NB4 (cell line): ENCODE results near the gene CDK17.
"Not testable (repeated sequence)": the region's sequence is repeated elsewhere in the genome, so short reads cannot be mapped to it uniquely, and the experiment has no call there.

Source experiments
- DNase-seq: peaks from one replicate; pipeline ENCODE4 v3.0.0; 2010; ENCODE audit warnings: low read depth
- H3K4me3 ChIP-seq: one replicate; pipeline ENCODE4 v1.5.1; 2011; ENCODE audit warnings: mild to moderate bottlenecking, low read depth, low read length, moderate library complexity
- CTCF ChIP-seq: IDR thresholded peaks from one replicate; pipeline ENCODE4 v1.5.1; 2012; ENCODE audit warnings: low read depth, low read length
- MAX ChIP-seq: IDR thresholded peaks from 2 replicates; pipeline ENCODE4 v1.6.1; 2011; ENCODE audit warnings: low read depth, low read length
- MYC ChIP-seq: IDR thresholded peaks from 2 replicates; pipeline ENCODE4 v1.6.1; 2011; ENCODE audit warnings: low read depth, low read length
- POLR2A ChIP-seq: IDR thresholded peaks from 2 replicates; pipeline ENCODE4 v1.6.1; 2011; ENCODE audit warnings: mild to moderate bottlenecking; ENCODE audit not compliant: insufficient read length; ENCODE audit errors: extremely low read depth

Gene CDK17

GRCh38 chr12:96347130-96347699, 53.0 kb downstream of the CDK17 start:
- no peak for TF ChIP-seq MAX
- DNase-seq: no peak
- no peak overlapping the region for H3K4me3 ChIP-seq

DNA sequence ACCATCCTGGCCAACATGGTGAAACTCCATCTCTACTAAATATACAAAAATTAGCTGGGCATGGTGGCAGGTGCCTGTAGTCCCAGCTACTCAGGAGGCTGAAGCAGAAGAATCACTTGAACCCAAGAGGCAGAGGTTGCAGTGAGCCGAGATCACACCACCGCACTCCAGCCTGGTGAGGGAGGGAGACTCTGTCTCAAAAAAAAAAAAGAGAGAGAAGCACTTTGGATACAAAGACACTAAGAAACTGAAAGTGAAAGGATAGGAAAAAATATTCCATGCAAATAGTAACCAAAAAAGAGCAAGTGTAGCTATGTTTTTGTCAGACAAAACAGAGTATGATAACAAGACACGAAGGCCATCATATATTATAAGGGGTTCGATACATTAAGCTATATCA, 53.5 kb downstream of the CDK17 start:
- not testable (repeated sequence) for DNase-seq, H3K4me3 ChIP-seq

DNA sequence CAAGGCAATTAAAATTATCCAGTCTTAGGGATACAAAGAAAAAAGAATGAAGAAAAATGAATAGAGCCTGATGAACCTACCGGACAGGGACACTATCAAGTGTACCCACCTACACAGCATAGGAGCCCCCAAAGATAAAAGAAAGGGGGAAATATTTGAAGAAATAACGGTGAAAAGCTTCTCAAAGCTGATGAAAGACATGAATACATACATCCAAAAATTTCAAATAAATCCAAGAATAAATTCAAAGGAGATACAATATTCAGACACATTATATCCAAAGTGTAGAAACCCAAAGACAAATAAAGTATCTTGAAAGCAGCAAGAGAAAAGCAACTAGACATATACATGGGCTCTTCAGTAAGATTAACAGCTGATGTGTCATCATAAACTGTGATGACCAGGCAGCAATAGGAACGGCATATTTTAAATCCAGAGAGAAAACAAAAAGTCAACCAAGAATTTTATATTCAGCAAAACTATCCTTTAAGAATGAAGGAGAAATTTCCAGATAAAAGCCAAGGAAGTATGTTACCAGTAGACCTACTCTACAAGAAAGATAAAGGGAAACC, 56.0 kb downstream of the CDK17 start:
- no peak overlapping the region for H3K4me3 ChIP-seq
- TF ChIP-seq MAX: no peak
- no peak for TF ChIP-seq CTCF
- no peak for TF ChIP-seq MYC
- no peak for TF ChIP-seq POLR2A
- no peak for DNase-seq

GRCh38 chr12:96343347-96343954, 56.8 kb downstream of the CDK17 start:
- H3K4me3 ChIP-seq: no peak overlapping the region
- TF ChIP-seq MAX (no peak), MYC (no peak), CTCF (no peak)
- DNase-seq: peak; percentile 67

GRCh38 chr12:96339666-96340065, 60.6 kb downstream of the CDK17 start:
- not testable (repeated sequence) for H3K4me3 ChIP-seq, DNase-seq

DNA sequence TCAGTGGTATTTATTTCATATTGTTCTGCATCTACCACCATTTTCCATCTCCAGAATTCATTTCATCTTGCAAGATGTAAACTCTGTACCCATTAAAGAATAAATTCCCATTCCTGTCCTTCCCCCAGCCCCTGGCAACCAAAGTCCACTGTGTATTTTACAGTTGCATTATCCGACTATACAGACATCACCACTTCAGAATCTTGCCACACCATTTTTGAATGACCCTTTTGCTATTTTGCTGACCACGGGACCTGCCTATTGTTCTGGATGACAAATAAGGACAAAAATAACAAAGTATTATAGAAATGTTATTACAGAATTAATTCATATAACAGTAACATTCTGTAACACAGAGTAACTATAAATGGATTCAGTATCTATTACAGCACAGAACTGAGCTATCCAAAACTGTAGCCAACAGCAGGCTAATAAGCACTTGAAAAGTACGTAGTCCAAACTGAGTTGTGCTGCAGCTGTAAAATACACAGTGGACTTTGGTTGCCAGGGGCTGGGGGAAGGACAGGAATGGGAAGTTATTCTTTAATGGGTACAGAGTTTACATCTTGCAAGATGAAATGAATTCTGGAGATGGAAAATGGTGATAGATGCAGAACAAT, 61.3 kb downstream of the CDK17 start:
- DNase-seq: no peak
- TF ChIP-seq MYC: no peak
- TF ChIP-seq CTCF: no peak
- no peak for TF ChIP-seq POLR2A
- no peak for TF ChIP-seq MAX
- no peak overlapping the region for H3K4me3 ChIP-seq

DNA sequence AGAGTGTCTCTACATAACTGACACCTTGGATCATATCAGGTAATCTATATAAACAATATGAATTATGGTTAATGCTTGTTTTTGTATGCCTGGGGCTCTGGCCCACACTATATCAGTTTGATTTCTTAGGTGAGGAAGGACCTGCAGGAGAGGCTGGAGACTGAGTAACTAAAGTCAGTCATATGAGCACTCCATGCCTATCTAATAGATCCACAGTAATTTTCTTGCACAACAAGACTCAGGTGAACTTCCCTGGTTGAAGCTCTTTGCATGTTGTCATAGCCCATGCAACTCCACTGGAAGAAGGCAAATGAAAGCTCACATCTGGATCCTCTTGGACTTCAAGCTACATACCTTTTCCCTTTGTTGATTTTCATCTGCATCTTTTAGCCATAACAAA, 62.3 kb downstream of the CDK17 start:
- no peak for TF ChIP-seq MAX
- TF ChIP-seq CTCF: no peak
- no peak for TF ChIP-seq POLR2A
- no peak for TF ChIP-seq MYC
- H3K4me3 ChIP-seq: no peak overlapping the region
- no peak for DNase-seq
